ENCODE measurements around the gene BCL3. TPM values are rescaled to one million over a fixed set of nuclear protein-coding genes. Genes with fewer than 3 reads are reported as not detected.

BCL3 gene
- total RNA-seq, 1 donor from 2014 or later = 44.3 TPM

DNA sequence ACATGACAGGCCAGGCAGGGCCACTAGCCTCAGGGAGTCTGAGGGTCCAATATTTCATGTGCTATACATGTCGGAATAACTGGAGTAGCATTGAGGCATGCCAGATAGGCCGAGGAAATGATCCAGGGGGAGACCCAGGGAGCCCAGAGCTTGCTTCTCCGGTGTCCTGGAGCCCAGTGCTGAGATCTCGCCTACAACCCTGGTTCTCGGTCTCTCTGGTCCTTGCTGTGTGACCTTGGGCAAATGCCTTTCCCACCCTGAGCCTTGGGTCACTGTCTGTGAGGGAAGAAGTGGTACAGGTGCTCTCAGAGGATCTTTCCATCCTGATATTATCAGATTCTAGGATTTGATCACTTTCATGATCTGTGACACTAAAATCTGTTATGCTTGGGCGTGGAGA lies 40.5 kb downstream of the BCL3 start:
- DNase-seq (ENCODE audit: low spot score) = no peak

DNA sequence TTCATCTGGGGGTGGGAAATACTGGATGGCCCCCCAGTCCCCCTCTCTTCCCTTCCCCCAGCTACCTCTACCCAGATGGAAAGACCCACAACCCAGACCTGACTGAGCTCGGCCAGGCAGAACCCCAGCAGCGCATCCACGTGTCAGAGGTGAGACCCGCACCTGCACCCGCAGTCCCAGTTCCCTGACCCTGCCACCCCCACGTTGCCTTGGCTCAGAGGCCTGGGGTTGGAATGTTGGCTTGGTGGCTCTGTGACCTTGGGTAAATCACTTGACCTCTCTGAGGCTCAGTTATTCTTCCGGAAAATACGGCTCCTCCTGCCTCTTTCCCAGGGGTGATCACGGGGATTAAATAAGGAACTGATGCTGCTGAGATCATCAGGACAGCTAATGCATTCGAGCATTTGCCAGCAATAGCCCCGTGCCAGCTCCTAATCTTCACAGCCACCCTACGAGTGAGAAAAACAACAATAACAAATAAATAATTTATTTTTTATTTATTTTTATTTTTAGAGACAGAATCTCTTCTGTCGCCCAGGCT lies 41.5 kb downstream of the BCL3 start:
- DNase-seq (ENCODE audit: low spot score) = no peak

GRCh38 chr19:44792281-44792680 lies 43.8 kb downstream of the BCL3 start:
- no peak for DNase-seq (ENCODE audit: low spot score)

DNA sequence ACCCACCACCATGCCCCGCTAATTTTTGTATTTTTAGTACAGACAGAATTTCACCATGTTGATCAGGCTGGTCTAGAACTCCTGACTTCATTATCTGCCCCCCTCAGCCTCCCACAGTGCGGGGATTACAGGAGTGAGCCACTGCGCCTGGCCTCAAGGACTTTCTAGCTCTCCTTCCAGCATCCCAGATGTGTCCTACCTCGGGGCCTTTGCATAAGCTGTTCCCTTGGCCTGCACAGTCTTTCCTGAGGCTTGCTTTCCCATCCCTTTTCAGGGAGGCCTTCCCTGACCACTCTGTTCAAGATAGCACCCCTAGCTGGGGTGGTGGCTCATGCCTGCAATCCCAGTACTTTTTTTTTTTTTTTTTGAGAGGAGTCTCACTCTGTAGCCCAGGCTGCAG lies 46.1 kb downstream of the BCL3 start:
- no peak for DNase-seq (ENCODE audit: low spot score)

GRCh38 chr19:44795398-44795987 lies 47.0 kb downstream of the BCL3 start:
- DNase-seq (ENCODE audit: low spot score) = no peak

- DNase-seq (ENCODE audit: low spot score) = peak; percentile 78
These were observed 48.2 kb downstream of the BCL3 start for GRCh38 chr19:44796701-44797115.

DNA sequence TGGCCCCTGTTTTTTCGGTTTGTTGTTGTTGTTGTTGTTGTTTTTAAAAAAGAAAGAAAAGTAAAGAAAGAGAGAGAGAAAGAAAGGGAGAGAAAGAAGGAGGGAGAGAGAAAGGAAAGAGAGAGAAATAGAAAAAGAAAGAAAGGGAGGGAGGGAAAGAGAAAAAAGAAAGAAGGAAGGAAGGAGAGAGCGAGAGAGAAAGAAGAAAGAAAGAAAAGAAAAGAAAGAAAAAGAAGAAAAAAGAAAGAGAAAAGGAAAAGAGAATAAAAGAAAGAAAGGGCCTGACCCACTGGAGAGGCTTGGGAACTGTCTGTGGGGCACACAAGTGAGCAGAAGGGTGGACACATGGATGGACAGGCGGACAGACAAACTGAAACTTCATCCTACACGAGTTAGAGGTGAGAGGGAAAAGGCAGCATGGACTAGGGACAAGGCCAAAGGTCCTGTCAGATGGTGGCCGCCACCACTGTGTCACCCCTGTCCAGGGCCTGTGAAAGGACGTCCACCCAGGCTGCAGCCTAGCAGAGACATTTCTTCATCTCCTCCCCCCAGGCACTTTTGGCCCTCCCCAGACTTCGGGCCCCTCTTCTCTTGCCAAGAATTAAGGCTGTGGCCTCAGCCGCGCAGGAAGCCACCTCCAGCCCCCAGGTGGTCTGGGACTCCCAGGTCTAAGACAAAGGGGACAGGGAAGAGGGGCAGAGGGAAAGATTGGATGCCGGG lies 51.3 kb downstream of the BCL3 start:
- no peak for DNase-seq (ENCODE audit: low spot score)

GRCh38 chr19:44800461-44800860 lies 52.0 kb downstream of the BCL3 start:
- DNase-seq (ENCODE audit: low spot score) = peak; percentile 82

DNA sequence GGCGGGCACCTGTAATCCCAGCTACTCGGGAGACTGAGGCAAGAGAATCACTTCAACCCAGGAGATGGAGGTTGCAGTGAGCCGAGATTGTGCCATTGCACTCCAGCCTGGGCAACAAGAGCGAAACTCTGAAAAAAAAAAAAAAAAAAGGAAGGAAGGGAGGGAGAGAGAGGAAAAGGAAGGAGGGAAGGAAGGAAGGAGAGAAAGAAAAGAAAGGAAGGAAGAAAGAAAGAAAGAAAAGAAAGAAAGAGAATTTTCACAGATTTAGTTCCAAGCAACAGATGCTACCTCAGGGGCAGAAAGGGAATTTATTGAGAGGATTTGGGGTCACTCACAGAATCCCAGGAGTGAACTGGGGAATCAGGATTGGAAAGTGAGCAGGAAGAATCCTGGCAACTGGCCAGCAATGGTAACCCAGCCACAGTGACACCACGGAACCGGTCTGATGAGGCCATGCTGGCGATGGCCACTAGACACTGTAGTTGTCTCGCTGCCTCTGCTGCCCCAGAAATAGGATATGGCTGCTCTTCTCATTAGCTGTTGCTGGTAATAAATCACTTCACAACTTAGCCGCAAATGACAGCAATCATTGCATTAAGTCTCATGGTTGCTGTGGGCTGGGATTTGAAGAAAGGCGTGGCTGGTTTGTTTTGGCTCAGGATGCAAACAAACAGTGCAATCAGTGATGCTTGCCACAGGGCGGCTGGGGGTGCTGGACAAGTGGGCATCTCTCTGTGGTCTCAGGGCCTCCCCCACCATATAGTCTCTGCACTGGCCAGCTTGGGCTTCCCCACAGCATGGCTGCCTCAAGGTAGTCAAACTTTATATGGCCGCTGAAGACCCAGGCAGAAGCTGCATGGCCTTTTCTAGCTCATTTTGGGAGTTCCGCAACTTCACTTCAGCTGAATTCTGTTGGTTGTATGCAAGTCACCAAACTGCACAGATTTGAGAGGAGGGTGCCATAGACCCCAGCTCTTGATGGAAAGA lies 55.2 kb downstream of the BCL3 start:
- no peak for DNase-seq (ENCODE audit: low spot score)

- DNase-seq (ENCODE audit: low spot score) = no peak
These were observed 57.8 kb downstream of the BCL3 start for GRCh38 chr19:44806291-44806690.

- DNase-seq (ENCODE audit: low spot score) = peak; percentile 59
These were observed 58.7 kb downstream of the BCL3 start for GRCh38 chr19:44807162-44807561.

DNA sequence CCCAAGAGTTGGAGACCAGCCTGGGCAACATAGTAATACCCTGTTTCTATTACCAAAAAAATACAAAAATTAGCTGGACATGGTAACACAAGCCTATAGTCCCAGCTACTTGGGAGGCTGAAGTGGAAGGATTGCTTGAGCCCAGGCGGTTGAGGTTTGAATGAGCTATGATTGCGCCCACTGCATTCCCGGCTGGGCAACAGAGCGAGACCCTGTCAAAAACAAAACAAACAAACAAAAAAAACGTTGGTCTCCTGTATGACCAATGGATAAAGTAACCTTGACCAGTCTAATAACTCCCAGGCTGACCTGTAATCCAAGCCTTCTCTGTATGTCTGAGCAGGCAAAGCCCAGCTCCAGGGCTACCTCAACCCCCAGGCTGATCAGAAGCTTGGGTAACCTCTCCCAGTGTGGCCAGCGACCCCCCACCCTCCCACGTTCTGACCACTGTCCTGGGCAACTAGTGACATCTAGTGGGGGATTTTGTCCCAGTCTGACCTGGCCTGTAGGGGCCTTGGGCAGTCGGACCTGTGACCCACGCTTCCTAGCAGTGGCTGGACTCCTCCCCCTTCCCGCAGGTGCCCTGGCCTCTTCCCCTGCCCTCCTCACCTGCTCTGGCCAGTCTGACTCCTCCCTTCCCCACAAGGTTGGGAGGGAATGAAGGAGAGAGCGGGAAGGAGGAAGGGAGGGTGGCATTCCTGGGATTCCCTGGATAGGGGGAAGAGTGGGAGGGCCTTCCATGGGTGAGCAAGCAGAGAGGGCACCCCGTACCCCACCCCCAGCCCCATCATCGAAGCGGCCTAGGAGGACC lies 59.3 kb downstream of the BCL3 start:
- DNase-seq (ENCODE audit: low spot score) = no peak

GRCh38 chr19:44808463-44809371 lies 60.2 kb downstream of the BCL3 start, which contains the start of gene BCAM:
Gene BCAM, plus strand, starts transcription at chr19:44809103. Its CDS starts 22 bp downstream, at chr19:44809125.
- peak; percentile 58 for DNase-seq (ENCODE audit: low spot score)

Other genes starting within 250 kb of the BCL3 start
- 8.2 TPM for gene ZNF180, start 248.2 kb upstream of the BCL3 start, total RNA-seq
- 0.12 TPM for gene CEACAM20, start 219.0 kb upstream of the BCL3 start, total RNA-seq
- not detected for gene IGSF23, start 135.1 kb upstream of the BCL3 start, total RNA-seq
- 42.8 TPM for gene PVR, start 104.8 kb upstream of the BCL3 start, total RNA-seq
- gene CEACAM19, start 77.2 kb upstream of the BCL3 start, total RNA-seq = 10.9 TPM
- 0.12 TPM for gene CEACAM16, start 49.6 kb upstream of the BCL3 start, total RNA-seq
- 47.4 TPM for gene CBLC, start 29.2 kb downstream of the BCL3 start, total RNA-seq
- 75.9 TPM for gene BCAM, start 60.4 kb downstream of the BCL3 start, total RNA-seq
- gene NECTIN2, start 97.6 kb downstream of the BCL3 start, total RNA-seq = 331 TPM
- 35.0 TPM for gene TOMM40, start 142.5 kb downstream of the BCL3 start, total RNA-seq
- gene APOE, start 157.1 kb downstream of the BCL3 start, total RNA-seq = 435 TPM
- 103 TPM for gene APOC1, start 165.9 kb downstream of the BCL3 start, total RNA-seq
- gene APOC4, start 193.5 kb downstream of the BCL3 start, total RNA-seq = not detected
- gene APOC2, start 197.3 kb downstream of the BCL3 start, total RNA-seq = 24.8 TPM
- gene CLPTM1, start 206.7 kb downstream of the BCL3 start, total RNA-seq = 149 TPM